Heart left ventricle (tissue), 13 donors: ENCODE data around the gene CD81.

Experiments used
- POLR2A ChIP-seq, 2 donors: fragments of 450-650 bp; IDR thresholded peaks; one replicate each; pipeline ENCODE4 v1.6.1; 2017; ENCODE audit warnings: antibody characterized with exemption in 2 of 2, mild to moderate bottlenecking in 2 of 2, moderate library complexity in 2 of 2
- TF ChIP-seq, protein P1 (sequence below), 12 donors: fragments of 200-600 bp; sonication (generic) in 4 of 12; IDR thresholded peaks; one replicate each; pipeline versions ENCODE4 v1.5.0 to v1.8.0; 2018 to 2022; ENCODE audit warnings: antibody characterized with exemption in 12 of 12, mild to moderate bottlenecking in 5 of 12
- donor health status: ischemic (EF 13 %, LVEDD 7.1; RV severe dilation, severe dysfunction).
- donor health status: DM: no; HTN: yes; CAD: no.
- donor health status: DM: no; HTN: no; CAD: no.
- donor health status: ischemic (EF 25% LVEDD 6.9; RV normal size, moderate dysfunction).
- donor health status: ischemic (EF 25% LVEDD 5.7; RV mildly dilated, moderate dysfunction).
- donor health status: ischemic (EF 35%, LVEDD 5.7; RV mildly dilated, moderate dysfunction).
- donor health status: nonischemic (EF 11% LVEDD 7.7; RV severe dilation, severe dysfunction).
- donor health status: DM: yes; HTN: yes; CAD: no.
- donor health status: PGD.
- donor health status: ischemic (EF 29% LVEDD 5.4; RV normal size, mild dysfunction).
- donor health status: nonischemic (EF 23%, LVEDD 6.1; RV moderate dilation, normal function).

DNA sequence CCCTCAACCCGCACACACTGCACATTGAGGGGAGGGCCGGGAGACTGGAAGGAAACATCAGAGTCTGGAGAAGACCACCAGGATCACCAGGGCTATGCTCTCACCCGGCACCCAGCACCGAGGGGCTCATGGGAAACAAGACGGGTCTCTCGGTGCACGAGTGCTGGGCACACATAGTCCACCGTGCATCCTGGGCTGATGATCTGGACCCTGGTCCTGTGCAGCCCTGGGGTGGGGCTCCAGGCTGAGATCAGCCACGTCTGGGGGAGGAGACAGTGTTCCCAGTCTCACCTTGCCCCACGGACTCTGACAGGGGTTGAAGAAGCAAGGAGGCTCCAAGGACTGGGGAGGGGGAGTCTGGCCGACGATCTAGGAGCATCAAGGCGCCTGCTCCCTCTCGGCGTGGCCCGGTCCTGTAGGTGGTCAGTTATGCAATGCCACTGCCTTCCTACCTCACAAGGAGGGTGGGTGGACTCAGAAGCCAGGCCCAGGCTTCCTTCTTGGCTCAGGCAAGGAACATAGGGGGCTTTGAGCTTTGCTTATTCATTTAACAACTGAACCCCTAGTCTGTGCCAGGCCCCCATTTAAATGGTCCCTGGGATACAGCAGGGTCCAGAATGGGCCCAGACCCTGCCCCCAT is 11.4 kb upstream of the CD81 start:
- TF ChIP-seq, protein P1, sequence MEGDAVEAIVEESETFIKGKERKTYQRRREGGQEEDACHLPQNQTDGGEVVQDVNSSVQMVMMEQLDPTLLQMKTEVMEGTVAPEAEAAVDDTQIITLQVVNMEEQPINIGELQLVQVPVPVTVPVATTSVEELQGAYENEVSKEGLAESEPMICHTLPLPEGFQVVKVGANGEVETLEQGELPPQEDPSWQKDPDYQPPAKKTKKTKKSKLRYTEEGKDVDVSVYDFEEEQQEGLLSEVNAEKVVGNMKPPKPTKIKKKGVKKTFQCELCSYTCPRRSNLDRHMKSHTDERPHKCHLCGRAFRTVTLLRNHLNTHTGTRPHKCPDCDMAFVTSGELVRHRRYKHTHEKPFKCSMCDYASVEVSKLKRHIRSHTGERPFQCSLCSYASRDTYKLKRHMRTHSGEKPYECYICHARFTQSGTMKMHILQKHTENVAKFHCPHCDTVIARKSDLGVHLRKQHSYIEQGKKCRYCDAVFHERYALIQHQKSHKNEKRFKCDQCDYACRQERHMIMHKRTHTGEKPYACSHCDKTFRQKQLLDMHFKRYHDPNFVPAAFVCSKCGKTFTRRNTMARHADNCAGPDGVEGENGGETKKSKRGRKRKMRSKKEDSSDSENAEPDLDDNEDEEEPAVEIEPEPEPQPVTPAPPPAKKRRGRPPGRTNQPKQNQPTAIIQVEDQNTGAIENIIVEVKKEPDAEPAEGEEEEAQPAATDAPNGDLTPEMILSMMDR (IDR thresholded peaks at IDR 0.05), result no peak
- no peak for TF ChIP-seq POLR2A (IDR thresholded peaks at IDR 0.05)
